Neural progenitor cell (in vitro differentiated cells): Measurements from ENCODE around the gene RTEL1.
"Not testable (repeated sequence)": the region's sequence is repeated elsewhere in the genome, so short reads cannot be mapped to it uniquely, and the experiment has no call there.

Source experiments
- EZH2 ChIP-seq: fragments of 200-600 bp; sonication (generic); IDR thresholded peaks from 2 replicates; pipeline ENCODE4 v1.6.1; 2017; ENCODE audit warnings: antibody characterized with exemption, mild to moderate bottlenecking, moderate library complexity
- EZH2phosphoT487 ChIP-seq: fragments of 200-600 bp; sonication (generic); IDR thresholded peaks from 2 replicates; pipeline ENCODE4 v1.6.1; 2017; ENCODE audit warnings: antibody characterized with exemption
- TF ChIP-seq, protein P1 (sequence below): fragments of 200-600 bp; sonication (generic); IDR thresholded peaks from 2 replicates; pipeline ENCODE4 v1.5.1; 2017; ENCODE audit warnings: antibody characterized with exemption, mild to moderate bottlenecking

DNA sequence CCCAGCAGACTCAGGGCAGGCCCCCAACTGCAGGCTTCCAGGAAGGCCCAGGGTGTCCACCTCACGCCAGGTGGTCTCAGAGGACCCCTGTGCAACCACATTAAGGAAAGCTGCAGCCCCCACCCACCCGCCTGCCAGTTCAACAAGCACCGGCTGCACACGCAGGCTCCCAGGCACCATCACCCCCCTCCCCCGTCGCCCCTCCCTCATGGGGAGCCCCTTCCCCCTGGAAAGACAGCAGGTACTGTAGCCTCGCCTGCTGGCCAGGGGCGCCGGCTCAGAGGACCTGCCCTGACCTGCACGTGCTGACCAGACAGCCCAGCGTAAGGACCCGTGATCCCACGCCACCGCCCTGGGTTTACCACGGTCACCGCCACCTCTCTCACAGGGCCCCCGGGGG lies 17.4 kb upstream of the RTEL1 start:
- TF ChIP-seq EZH2, EZH2phosphoT487: not testable (repeated sequence)
- TF ChIP-seq, protein P1, sequence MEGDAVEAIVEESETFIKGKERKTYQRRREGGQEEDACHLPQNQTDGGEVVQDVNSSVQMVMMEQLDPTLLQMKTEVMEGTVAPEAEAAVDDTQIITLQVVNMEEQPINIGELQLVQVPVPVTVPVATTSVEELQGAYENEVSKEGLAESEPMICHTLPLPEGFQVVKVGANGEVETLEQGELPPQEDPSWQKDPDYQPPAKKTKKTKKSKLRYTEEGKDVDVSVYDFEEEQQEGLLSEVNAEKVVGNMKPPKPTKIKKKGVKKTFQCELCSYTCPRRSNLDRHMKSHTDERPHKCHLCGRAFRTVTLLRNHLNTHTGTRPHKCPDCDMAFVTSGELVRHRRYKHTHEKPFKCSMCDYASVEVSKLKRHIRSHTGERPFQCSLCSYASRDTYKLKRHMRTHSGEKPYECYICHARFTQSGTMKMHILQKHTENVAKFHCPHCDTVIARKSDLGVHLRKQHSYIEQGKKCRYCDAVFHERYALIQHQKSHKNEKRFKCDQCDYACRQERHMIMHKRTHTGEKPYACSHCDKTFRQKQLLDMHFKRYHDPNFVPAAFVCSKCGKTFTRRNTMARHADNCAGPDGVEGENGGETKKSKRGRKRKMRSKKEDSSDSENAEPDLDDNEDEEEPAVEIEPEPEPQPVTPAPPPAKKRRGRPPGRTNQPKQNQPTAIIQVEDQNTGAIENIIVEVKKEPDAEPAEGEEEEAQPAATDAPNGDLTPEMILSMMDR, result not testable (repeated sequence)
